GM12892 (cell line): ENCODE results near the gene TMEM223.

Source experiments
- POLR2A ChIP-seq: IDR thresholded peaks from 2 replicates; pipeline ENCODE4 v1.6.1; 2011; ENCODE audit warnings: low read depth, low read length, control low read depth
- TAF1 ChIP-seq: IDR thresholded peaks from 2 replicates; pipeline ENCODE4 v1.6.1; 2011; ENCODE audit warnings: low read depth, mild to moderate bottlenecking, control low read depth, low read length, borderline replicate concordance

- TF ChIP-seq TAF1 (no peak), POLR2A (no peak)
Measured at GRCh38 chr11:62788991-62789390, 2.8 kb downstream of the TMEM223 start.
